Measurements from ENCODE around the gene BST1.

BST1 gene

DNA sequence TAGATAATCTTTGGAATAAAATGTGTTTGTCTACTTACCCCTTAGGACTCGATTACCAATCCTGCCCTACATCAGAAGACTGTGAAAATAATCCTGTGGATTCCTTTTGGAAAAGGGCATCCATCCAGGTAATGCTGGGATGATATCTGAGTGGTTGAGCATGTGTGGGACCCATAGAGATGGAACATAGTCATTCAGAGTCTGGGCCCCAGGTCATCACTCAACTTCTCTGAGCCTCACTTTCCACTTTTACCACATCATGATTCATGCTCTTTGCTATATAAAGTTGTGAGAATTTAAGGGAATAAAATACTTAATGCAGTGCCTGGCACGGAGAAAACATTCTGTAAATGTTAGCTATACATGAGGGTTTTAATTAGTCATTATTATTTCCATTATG is 8.9 kb downstream of the BST1 start:
- TF ChIP-seq FOXP2 (optimal IDR thresholded peaks at IDR 0.05; ENCODE audit: borderline replicate concordance, extremely low read depth, extremely low read length, insufficient read depth) (no peak), SIN3A (IDR thresholded peaks at IDR 0.05; ENCODE audit: borderline replicate concordance, insufficient read depth, low read length) (no peak), POLR2AphosphoS5 (IDR thresholded peaks at IDR 0.05; ENCODE audit: low read depth, low read length) (no peak), TAF1 (IDR thresholded peaks at IDR 0.05; ENCODE audit: borderline replicate concordance, insufficient read depth, low read length) (no peak)
- TF ChIP-seq, protein P1, sequence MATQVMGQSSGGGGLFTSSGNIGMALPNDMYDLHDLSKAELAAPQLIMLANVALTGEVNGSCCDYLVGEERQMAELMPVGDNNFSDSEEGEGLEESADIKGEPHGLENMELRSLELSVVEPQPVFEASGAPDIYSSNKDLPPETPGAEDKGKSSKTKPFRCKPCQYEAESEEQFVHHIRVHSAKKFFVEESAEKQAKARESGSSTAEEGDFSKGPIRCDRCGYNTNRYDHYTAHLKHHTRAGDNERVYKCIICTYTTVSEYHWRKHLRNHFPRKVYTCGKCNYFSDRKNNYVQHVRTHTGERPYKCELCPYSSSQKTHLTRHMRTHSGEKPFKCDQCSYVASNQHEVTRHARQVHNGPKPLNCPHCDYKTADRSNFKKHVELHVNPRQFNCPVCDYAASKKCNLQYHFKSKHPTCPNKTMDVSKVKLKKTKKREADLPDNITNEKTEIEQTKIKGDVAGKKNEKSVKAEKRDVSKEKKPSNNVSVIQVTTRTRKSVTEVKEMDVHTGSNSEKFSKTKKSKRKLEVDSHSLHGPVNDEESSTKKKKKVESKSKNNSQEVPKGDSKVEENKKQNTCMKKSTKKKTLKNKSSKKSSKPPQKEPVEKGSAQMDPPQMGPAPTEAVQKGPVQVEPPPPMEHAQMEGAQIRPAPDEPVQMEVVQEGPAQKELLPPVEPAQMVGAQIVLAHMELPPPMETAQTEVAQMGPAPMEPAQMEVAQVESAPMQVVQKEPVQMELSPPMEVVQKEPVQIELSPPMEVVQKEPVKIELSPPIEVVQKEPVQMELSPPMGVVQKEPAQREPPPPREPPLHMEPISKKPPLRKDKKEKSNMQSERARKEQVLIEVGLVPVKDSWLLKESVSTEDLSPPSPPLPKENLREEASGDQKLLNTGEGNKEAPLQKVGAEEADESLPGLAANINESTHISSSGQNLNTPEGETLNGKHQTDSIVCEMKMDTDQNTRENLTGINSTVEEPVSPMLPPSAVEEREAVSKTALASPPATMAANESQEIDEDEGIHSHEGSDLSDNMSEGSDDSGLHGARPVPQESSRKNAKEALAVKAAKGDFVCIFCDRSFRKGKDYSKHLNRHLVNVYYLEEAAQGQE (IDR thresholded peaks at IDR 0.05; ENCODE audit: insufficient read depth in 1 of 2, low read depth in 2 of 2, low read length in 2 of 2), result no peak

DNA sequence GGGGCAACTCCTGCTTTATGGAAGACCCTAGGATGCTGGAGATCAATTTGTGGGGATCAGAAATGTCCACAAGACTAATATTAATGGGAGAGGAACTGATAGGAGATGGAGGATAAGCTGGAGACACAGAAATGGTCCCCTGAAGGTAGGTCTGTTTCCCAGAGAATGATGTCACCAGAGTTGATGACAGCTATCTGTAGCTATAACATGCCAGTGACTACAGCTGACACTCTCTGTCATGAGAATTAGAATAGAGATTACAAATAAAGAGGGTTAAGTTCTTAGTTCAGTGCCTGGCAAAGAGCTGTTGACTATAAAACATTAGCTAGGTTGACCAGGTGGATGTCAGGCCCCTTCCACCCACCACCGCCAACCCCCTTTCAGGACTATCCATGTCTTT is 9.3 kb downstream of the BST1 start:
- TF ChIP-seq POLR2AphosphoS5 (IDR thresholded peaks at IDR 0.05; ENCODE audit: low read depth, low read length), result no peak
- no peak for TF ChIP-seq TAF1 (IDR thresholded peaks at IDR 0.05; ENCODE audit: borderline replicate concordance, insufficient read depth, low read length)
- TF ChIP-seq SIN3A (IDR thresholded peaks at IDR 0.05; ENCODE audit: borderline replicate concordance, insufficient read depth, low read length), result no peak
- TF ChIP-seq, protein P1 (IDR thresholded peaks at IDR 0.05; ENCODE audit: insufficient read depth in 1 of 2, low read depth in 2 of 2, low read length in 2 of 2), result no peak
- no peak for TF ChIP-seq FOXP2 (optimal IDR thresholded peaks at IDR 0.05; ENCODE audit: borderline replicate concordance, extremely low read depth, extremely low read length, insufficient read depth)

DNA sequence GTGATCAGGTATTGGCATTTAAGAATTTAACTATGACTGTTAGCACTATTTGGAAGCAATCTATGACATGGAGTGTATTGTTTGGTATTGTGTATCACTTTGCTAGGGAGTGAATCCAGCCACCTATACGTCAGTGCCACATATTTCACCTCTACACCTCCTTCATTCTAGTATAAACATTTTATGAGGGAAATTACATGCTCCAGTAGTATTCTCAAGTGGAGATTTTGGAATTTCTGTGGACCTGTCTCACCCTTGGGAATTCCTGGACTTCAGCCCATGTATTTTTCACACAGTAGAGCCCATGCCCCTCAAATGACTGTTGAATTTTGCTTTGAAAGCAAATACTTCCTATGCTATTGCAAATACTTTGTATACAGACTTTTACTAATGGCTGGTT is 11.3 kb downstream of the BST1 start:
- TF ChIP-seq FOXP2 (optimal IDR thresholded peaks at IDR 0.05; ENCODE audit: borderline replicate concordance, extremely low read depth, extremely low read length, insufficient read depth) (no peak), POLR2AphosphoS5 (IDR thresholded peaks at IDR 0.05; ENCODE audit: low read depth, low read length) (no peak), TAF1 (IDR thresholded peaks at IDR 0.05; ENCODE audit: borderline replicate concordance, insufficient read depth, low read length) (no peak), SIN3A (IDR thresholded peaks at IDR 0.05; ENCODE audit: borderline replicate concordance, insufficient read depth, low read length) (no peak)
- TF ChIP-seq, protein P1 (IDR thresholded peaks at IDR 0.05; ENCODE audit: insufficient read depth in 1 of 2, low read depth in 2 of 2, low read length in 2 of 2), result no peak

DNA sequence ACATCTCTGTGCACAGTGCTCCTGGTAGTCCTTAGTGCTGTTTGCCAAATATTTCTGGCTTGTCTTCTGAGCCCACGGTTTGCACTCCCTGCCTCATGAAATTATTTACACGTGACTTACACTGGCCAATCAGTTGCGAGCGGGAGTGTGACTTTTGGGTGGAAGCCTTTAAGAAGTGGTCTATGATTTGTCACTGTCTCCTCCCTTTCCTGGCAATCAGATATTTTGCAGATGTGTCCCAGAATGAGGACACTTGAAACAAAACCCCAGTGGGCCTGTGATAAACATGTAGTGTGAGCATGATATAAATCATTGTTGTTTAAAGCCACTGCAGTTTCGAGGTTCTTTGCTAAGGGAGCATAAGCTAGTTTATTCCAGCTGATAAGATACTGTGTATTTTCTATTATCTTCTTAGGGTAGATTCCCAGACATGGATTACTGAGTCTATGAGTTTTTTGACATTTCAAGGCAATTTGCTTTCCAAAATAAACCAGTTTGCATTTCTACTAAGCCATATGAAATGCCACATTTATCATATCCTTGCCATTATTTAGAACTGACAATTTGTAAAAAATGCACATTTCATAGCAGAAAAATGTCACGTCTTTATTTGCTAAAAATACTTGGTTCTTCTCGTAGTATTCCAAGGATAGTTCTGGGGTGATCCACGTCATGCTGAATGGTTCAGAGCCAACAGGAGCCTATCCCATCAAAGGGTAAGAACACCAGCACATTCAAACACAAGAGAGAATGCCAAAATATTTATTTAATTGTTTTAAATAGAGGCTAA is 12.0 kb downstream of the BST1 start:
- TF ChIP-seq SIN3A (IDR thresholded peaks at IDR 0.05; ENCODE audit: borderline replicate concordance, insufficient read depth, low read length) (no peak), POLR2AphosphoS5 (IDR thresholded peaks at IDR 0.05; ENCODE audit: low read depth, low read length) (no peak), FOXP2 (optimal IDR thresholded peaks at IDR 0.05; ENCODE audit: borderline replicate concordance, extremely low read depth, extremely low read length, insufficient read depth) (no peak), TAF1 (IDR thresholded peaks at IDR 0.05; ENCODE audit: borderline replicate concordance, insufficient read depth, low read length) (no peak)
- TF ChIP-seq, protein P1 (IDR thresholded peaks at IDR 0.05; ENCODE audit: insufficient read depth in 1 of 2, low read depth in 2 of 2, low read length in 2 of 2), result no peak

All from PFSK-1 (cell line).